GM18508 (cell line): Measurements from ENCODE around the gene KRTAP4-4.
"Not testable (repeated sequence)": the region's sequence is repeated elsewhere in the genome, so short reads cannot be mapped to it uniquely, and the experiment has no call there.

ENCODE experiments used
- ATAC-seq: cut with Tn5 transposase; IDR thresholded peaks from one replicate; pipeline ENCODE4 v1.9.1; 2021; ENCODE audit warnings: moderate number of reproducible peaks; ENCODE audit not compliant: insufficient read depth, unreplicated experiment

The KRTAP4-4 gene

DNA sequence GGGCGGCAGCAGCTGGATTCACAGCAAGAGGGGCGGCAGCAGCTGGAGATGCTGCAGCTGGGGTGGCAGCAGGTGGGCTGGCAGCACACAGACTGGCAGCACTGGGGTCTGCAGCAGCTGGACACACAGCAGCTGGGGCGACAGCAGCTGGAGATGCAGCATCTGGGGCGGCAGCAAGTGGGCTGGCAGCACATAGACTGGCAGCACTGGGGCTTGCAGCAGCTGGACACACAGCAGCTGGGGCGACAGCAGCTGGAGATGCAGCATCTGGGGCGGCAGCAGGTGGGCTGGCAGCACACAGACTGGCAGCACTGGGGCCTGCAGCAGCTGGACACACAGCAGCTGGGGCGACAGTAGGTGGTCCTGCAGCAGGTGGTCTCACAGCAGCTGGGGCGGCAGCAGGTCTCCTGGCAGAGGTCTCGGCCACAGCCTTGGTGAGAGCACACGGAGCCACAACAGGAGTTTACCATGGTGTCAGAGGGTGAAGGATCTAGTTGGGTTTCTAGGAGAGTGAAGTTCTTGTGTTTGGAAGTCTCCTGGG lies 42.6 kb downstream of the KRTAP4-4 start, which contains the start of gene KRTAP4-11:
Gene KRTAP4-11 (minus strand): TSS at position 528 of the 541 bp plus-strand sequence. CDS start 58 bp downstream, at position 470.
- ATAC-seq, result not testable (repeated sequence)

DNA sequence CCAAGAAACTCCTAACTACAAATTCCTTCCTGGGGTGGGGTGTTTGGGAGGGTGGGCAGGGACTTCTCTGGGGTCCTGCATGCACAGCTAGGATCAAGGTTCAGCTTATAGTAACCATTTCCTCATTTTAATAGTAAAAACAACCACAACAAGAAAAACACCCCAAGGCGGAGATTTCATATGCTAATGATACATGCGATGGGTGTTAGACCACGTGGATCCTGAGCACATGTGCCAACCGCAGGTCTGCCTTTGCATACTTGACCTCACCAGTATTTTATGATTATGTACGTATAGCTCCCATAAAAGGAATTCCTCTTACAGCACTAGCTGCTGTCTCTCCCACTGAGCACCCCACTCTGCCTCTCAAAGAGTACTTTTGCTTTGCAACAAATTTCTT lies 44.3 kb downstream of the KRTAP4-4 start:
- no peak for ATAC-seq

DNA sequence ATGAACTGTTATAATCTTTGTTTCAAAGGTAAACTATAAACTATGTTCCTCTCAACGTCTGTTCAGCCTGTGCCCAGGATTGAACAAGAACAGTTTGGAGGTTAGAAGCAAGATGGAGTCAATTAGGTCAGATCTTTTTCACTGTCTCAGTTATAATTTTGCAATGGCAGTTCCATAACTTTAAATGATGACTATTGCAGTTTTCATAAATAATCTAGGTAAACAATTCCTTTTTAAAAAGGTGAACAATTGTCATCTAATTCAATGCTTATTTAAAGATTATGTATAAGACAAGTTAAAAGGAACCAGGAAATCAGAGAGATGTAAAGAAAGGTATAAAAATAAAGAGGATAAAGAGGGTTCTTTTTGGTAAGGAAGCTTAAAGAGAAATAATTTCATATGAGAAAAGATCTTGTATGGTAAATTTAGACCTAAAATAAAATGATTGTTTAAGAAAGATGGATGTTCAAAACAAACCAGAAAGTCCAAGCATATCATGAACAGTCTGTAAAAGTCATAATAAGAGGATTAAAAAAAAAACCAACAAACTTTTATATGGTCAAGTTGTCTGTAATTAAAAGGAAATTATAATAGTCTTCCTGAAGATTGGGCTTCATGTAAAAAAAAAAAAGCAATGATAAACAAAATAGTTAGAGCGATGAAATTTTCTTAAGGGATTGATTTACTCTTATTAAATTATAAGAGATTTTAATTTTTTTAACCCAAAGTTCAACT lies 49.2 kb downstream of the KRTAP4-4 start:
- ATAC-seq, result no peak
